Fibroblast of villous mesenchyme (primary cell): ENCODE results near the gene IZUMO4. TPM values are rescaled to one million over a fixed set of nuclear protein-coding genes. Genes with fewer than 3 reads are reported as not detected.

ENCODE experiments used
- DNase-seq: peaks from one replicate; pipeline ENCODE4 v3.0.0-alpha.2; 2010; ENCODE audit warnings: low read depth
- H3K4me3 ChIP-seq: 2 replicates; pipeline ENCODE4 v1.5.1; 2011; ENCODE audit warnings: low read depth, mild to moderate bottlenecking, low read length
- CTCF ChIP-seq: IDR thresholded peaks from 2 replicates; pipeline ENCODE4 v1.5.1; 2012; ENCODE audit warnings: low read depth, mild to moderate bottlenecking, low read length; ENCODE audit not compliant: insufficient read depth
- total RNA-seq: library from RNA; depleted of rRNA; stranded (reverse); fragments of >200 nt; gene quantifications from 2 replicates; pipeline ENCODE4 v1.2.3, GENCODE V29; 2012

IZUMO4 gene
- total RNA-seq, 1 donor, result 1.3 TPM

- H3K4me3 ChIP-seq, result peak overlapping the region; percentile 21
- peak; percentile 88 for DNase-seq
- no peak for TF ChIP-seq CTCF
Observed at GRCh38 chr19:2059422-2060201, 37.1 kb upstream of the IZUMO4 start.

DNA sequence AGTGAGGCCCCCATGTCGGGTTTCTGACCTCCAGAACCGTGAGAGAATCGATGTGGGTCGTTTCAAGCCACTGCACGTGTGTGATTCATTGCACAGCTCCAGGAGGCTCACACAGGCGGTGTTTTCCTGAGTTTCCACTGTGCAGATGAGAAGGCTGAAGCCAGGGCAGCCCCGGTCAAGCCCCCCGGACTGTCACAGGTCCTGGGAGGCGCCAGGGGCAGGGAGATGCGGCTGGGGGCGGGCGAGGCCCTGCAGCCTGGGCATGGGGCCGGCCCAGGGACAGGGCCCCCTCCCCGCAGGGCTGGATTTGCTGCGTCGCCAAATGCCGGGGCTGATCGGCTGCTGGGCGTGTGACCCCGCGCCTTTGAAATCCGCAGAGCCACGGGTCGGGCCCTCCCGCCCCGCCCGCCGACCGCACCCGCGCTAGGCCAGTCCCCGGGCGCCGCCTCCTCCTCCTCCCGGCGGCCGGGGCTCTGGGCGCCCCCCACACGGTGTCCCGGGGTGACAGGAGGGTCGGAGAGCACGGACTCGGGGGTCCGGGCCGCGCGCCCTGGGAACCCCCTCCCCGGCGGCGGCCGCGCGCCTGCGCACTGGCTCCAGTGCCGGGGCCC is 35.7 kb upstream of the IZUMO4 start:
- peak overlapping the region; percentile 52 for H3K4me3 ChIP-seq
- no peak for TF ChIP-seq CTCF
- peak; percentile 87 for DNase-seq

DNA sequence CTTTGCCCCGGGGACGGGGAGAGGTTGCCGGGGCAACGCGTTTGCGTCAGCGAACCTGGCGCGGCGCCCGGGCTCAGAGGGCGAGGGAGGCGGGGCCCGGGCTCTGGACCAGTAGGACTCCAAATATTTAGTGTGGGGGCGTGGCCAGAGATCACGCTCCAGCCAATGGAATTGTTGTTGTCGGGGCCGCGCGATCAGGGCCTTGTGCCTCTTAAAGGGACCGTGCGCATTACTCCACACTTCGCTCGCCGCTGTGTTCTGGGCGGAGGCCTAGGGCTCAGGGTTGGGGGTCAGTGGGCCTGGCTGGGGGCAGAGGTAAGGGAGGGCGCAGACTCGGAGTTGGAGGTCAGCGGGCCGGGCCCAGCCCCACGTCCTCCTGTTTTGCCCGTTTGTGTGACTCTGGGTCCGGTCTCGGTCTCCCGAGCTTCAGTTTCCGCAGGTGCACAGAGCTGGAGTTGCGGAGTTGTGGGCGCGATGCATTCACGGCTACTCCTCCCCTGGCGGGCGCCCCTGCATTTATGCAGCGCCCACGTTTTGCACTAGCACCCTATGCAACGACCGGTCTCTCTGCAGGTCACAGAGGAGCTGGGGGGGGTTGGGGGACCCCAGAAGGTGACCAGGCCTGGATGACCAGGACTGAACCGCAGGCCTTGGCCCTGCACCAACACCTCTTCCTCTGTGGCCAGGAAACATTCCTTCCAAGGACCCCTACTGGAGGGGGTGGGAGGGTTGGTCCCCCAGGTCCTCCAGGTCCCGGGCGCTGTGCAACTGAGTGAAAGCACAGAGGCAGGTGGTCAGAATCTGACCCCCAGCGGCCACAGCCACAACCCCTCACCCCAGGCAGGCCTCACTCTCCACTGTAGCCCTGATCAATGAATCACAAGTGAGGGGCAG is 35.0 kb upstream of the IZUMO4 start:
- H3K4me3 ChIP-seq, result peak overlapping the region; percentile 66
- DNase-seq, result peak; percentile 98
- TF ChIP-seq CTCF, result no peak

- peak overlapping the region; percentile 66 for H3K4me3 ChIP-seq
- DNase-seq, result no peak
- no peak for TF ChIP-seq CTCF
Observed at GRCh38 chr19:2062389-2062729, 34.4 kb upstream of the IZUMO4 start.

DNA sequence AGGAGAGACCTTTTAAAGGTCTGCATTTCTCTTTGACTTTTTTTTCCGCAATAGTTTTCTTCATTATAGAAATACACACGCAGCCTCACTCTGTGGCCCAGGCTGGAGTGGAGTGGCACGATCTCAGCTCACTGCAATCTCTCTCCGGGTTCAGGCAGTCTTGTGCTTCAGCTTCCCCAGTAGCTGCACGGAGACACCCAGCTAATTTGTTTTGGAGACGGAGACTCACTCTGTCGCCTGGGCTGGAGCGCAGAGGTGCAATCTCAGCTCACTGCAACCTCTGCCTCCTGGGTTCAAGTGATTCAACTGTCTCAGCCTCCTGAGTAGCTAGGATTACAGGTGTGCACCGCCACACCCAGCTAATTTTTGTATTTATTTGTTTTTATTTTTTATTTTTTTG is 33.9 kb upstream of the IZUMO4 start:
- no peak for DNase-seq

More for the DNA sequence above, 33.9 kb upstream of the IZUMO4 start:
- no peak for TF ChIP-seq CTCF
- no peak overlapping the region for H3K4me3 ChIP-seq
